B cell (primary cell): ENCODE results near the gene PPP1R9A. TPM values are rescaled to one million over a fixed set of nuclear protein-coding genes. Genes with fewer than 3 reads are reported as not detected.

ENCODE experiments used
- ATAC-seq: fragments of 200-7000 bp; cut with Tn5 transposase; one replicate; pipeline ENCODE4 v1.10.0; 2021; ENCODE audit warnings: low read depth, mild to moderate bottlenecking, moderate number of reproducible peaks, moderate library complexity
- CTCF ChIA-PET: fragments of 350-600 bp; sonication (Branson Sonifier 250); formaldehyde crosslinking; loops from one replicate; lab custom pipeline; 2021; ENCODE audit warnings: antibody characterized with exemption, inconsistent platforms; lab: Charles Lee
- POLR2A ChIA-PET: fragments of 350-600 bp; sonication (Branson Sonifier 250); formaldehyde crosslinking; loops from one replicate; lab custom pipeline; 2021; ENCODE audit warnings: antibody characterized with exemption; lab: Charles Lee
- DNase-seq: peaks from one replicate; pipeline ENCODE4 v3.0.0; 2013
- H2AFZ ChIP-seq: 2 replicates; pipeline ENCODE4 v1.6.1; 2012; ENCODE audit warnings: mild to moderate bottlenecking, low read depth, low read length; ENCODE audit not compliant: insufficient read depth, poor library complexity, severe bottlenecking
- H3K27ac ChIP-seq, 2 donors: 1 replicate in 1 of 2; 2 replicates in 1 of 2; pipeline ENCODE4 v1.5.1; 2012 to 2013; ENCODE audit warnings: low read length in 2 of 2, mild to moderate bottlenecking in 2 of 2, moderate library complexity in 1 of 2
- H3K27me3 ChIP-seq, 4 experiments: fragments of 200-600 bp in 1 of 4; sonication (generic) in 1 of 4; replicated peaks in 1 of 4; 1 replicate in 2 of 4; 2 replicates in 2 of 4; pipeline versions ENCODE4 v1.6.1 to v1.7.0; 2013 to 2016; ENCODE audit warnings: low read length in 3 of 4, mild to moderate bottlenecking in 2 of 4, mixed read lengths in 1 of 4, moderate library complexity in 1 of 4; ENCODE audit not compliant: insufficient read depth in 4 of 4, control insufficient read depth in 3 of 4; ENCODE audit errors: control extremely low read depth in 1 of 4
- H3K36me3 ChIP-seq, 2 experiments: replicated peaks in 1 of 2; 1 replicate in 1 of 2; 2 replicates in 1 of 2; pipeline versions ENCODE4 v1.6.1 to v1.7.1; 2013; ENCODE audit warnings: low read length in 1 of 2; ENCODE audit not compliant: insufficient read depth in 2 of 2, control insufficient read depth in 1 of 2; ENCODE audit errors: control extremely low read depth in 1 of 2, extremely low read depth in 1 of 2
- H3K4me1 ChIP-seq, 2 donors: fragments of 200-600 bp in 1 of 2; sonication (generic) in 1 of 2; 1 replicate in 1 of 2; 2 replicates in 1 of 2; pipeline versions ENCODE4 v1.5.1 to v1.6.1; 2013 to 2017; ENCODE audit warnings: low read length in 2 of 2; ENCODE audit not compliant: control insufficient read depth in 2 of 2, insufficient read depth in 2 of 2
- H3K4me2 ChIP-seq: replicated peaks from 2 replicates; pipeline ENCODE3; 2012; ENCODE audit warnings: mild to moderate bottlenecking, low read depth, low read length; ENCODE audit not compliant: poor library complexity, severe bottlenecking
- H3K4me3 ChIP-seq, 5 experiments: fragments of 200-600 bp in 1 of 5; sonication (generic) in 1 of 5; 1 replicate in 3 of 5; 2 replicates in 2 of 5; pipeline versions ENCODE4 v1.5.1 to v1.7.0; 2011 to 2016; ENCODE audit warnings: low read length in 4 of 5, mild to moderate bottlenecking in 4 of 5, low read depth in 2 of 5, control low read depth in 1 of 5, moderate library complexity in 1 of 5; ENCODE audit not compliant: insufficient read depth in 1 of 5; ENCODE audit errors: control extremely low read depth in 1 of 5, extremely low read depth in 1 of 5
- H3K79me2 ChIP-seq: fragments of 200-600 bp; sonication (generic); one replicate; pipeline ENCODE4 v1.6.0; 2016; ENCODE audit warnings: low read length; ENCODE audit not compliant: control insufficient read depth, insufficient read depth
- H3K9ac ChIP-seq: fragments of 200-600 bp; sonication (generic); 2 replicates; pipeline ENCODE4 v1.6.1; 2017; ENCODE audit warnings: mild to moderate bottlenecking, low read length, moderate library complexity
- H3K9me3 ChIP-seq, 3 donors: one replicate each; pipeline versions ENCODE4 v1.6.1 to v1.7.1; 2013; ENCODE audit warnings: low read length in 2 of 3; ENCODE audit not compliant: control insufficient read depth in 2 of 3, insufficient read depth in 1 of 3; ENCODE audit errors: control extremely low read depth in 1 of 3
- H4K20me1 ChIP-seq: 2 replicates; pipeline ENCODE4 v1.6.0; 2012; ENCODE audit warnings: mild to moderate bottlenecking, low read length; ENCODE audit not compliant: insufficient read depth, control insufficient read depth, poor library complexity, severe bottlenecking
- H3K27ac Mint-ChIP-seq: one replicate; pipeline ENCODE4 v1.8.0; 2021; ENCODE audit warnings: mixed read lengths
- H3K27me3 Mint-ChIP-seq: one replicate; pipeline ENCODE4 v1.8.0; 2021; ENCODE audit warnings: mixed read lengths
- H3K4me1 Mint-ChIP-seq: one replicate; pipeline ENCODE4 v1.8.0; 2021; ENCODE audit warnings: mixed read lengths
- H3K4me3 Mint-ChIP-seq: one replicate; pipeline ENCODE4 v1.8.0; 2021; ENCODE audit warnings: mixed read lengths
- H3K9me3 Mint-ChIP-seq: one replicate; pipeline ENCODE4 v1.8.0; 2022; ENCODE audit warnings: mixed read lengths; ENCODE audit not compliant: insufficient read depth
- CTCF ChIP-seq: fragments of 200-600 bp; IDR thresholded peaks from one replicate; pipeline ENCODE4 v1.8.0; 2022; ENCODE audit warnings: antibody characterized with exemption, mild to moderate bottlenecking
- EZH2 ChIP-seq: IDR thresholded peaks from 2 replicates; pipeline ENCODE4 v1.6.1; 2012; ENCODE audit warnings: borderline replicate concordance, low read depth, mild to moderate bottlenecking, moderate library complexity, low read length; ENCODE audit not compliant: insufficient read depth, poor library complexity, severe bottlenecking
- WGBS: methylation state at CpG from one replicate; pipeline ENCODE4 v1.1.5; 2013; ENCODE audit warnings: missing lambda C conversion rate; ENCODE audit not compliant: insufficient coverage; 5-methylcytosine and 5-hydroxymethylcytosine counted together
- intact Hi-C: fragments of 100-400 bp; cut with micrococcal nuclease; formaldehyde crosslinking; loops from one replicate; pipeline ENCODE4 v1.10.0; 2022
- polyA plus RNA-seq: library from polyadenylated mRNA; depleted of rRNA; stranded (reverse); fragments of >200 nt; gene quantifications from 2 replicates; pipeline ENCODE4 v1.2.3, GENCODE V29; 2012
- total RNA-seq, 2 donors: library from RNA; stranded (reverse); fragments of 120-200 nt in 1 of 2; gene quantifications; 1 replicate in 1 of 2; 2 replicates in 1 of 2; pipeline versions ENCODE4 v1.2.3 to v1.2.4, GENCODE V29; 2013 to 2022

Gene PPP1R9A
- total and polyA plus RNA-seq, 2 donors (not counting 1 experiment from before 2014, with no cell fraction given) = 1.1 to 4.8 TPM

DNA sequence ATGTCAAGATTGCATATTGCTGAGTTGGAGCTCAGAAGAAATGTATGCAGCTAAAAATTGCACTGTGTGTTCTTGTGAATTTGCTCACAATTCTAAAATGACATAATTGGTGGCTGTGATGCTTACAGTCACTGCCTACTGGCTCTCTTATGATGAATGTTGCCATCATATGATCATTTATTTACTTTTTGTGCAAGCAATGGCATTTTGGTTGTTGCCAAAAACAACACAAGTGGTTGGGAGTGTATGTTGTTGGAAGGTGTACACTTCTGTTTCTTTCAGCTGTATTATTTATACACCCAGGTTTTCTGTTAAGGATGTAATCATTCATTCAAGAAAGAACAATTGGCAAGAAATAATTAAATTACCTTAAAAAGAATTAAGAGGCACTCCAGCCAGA, 388.0 kb downstream of the PPP1R9A start:
- H3K9ac ChIP-seq = no peak overlapping the region
- H3K4me3 ChIP-seq = no peak overlapping the region
- H3K4me2 ChIP-seq = no peak overlapping the region
- peaks cover 16% of the 10 kb centered on the region for H3K27me3 Mint-ChIP-seq
- no peak for TF ChIP-seq CTCF
- TF ChIP-seq EZH2 = no peak
- no peak overlapping the region for H3K4me3 Mint-ChIP-seq
- no peak overlapping the region for H2AFZ ChIP-seq
- no peaks in the 10 kb centered on the region for H3K4me1 ChIP-seq
- H3K9me3 Mint-ChIP-seq = no peaks in the 10 kb centered on the region
- ChIA-PET CTCF (no interaction called here), POLR2A (no interaction called here)
- DNase-seq (no peak), ATAC-seq (no peak)
- no peaks in the 10 kb centered on the region for H4K20me1 ChIP-seq
- no peak overlapping the region for H3K27ac Mint-ChIP-seq
- no peaks in the 10 kb centered on the region for H3K36me3 ChIP-seq
- H3K9me3 ChIP-seq = no peaks in the 10 kb centered on the region
- H3K27ac ChIP-seq = no peak overlapping the region
- no peaks in the 10 kb centered on the region for H3K4me1 Mint-ChIP-seq
- H3K79me2 ChIP-seq = no peaks in the 10 kb centered on the region
- no peaks in the 10 kb centered on the region for H3K27me3 ChIP-seq
- intact Hi-C loops = no loop called here

- ChIA-PET POLR2A (no interaction called here), CTCF (no interaction called here)
- WGBS = 93% methylated on average over 3 of the region's 6 CpGs
- Histone ChIP-seq H3K27me3 (peaks cover 0 to 4% (median 0%) of the 10 kb centered on the region in 4 experiments), H3K9me3 (no peaks in the 10 kb centered on the region), H3K4me2 (no peak overlapping the region), H2AFZ (no peak overlapping the region), H3K27ac (no peak overlapping the region), H3K4me1 (no peaks in the 10 kb centered on the region), H3K9ac (no peak overlapping the region), H4K20me1 (no peaks in the 10 kb centered on the region), H3K36me3 (no peaks in the 10 kb centered on the region), H3K79me2 (no peaks in the 10 kb centered on the region), H3K4me3 (no peak overlapping the region)
- ATAC-seq (no peak), DNase-seq (no peak)
- no peak for TF ChIP-seq CTCF
- Mint-ChIP-seq H3K27me3 (peaks cover 24% of the 10 kb centered on the region), H3K27ac (no peak overlapping the region), H3K4me1 (no peaks in the 10 kb centered on the region), H3K9me3 (no peaks in the 10 kb centered on the region), H3K4me3 (no peak overlapping the region)
- intact Hi-C loops = no loop called here
Observed at GRCh38 chr7:95296456-95296855, 389.1 kb downstream of the PPP1R9A start.
